ENCODE data around the gene STIM1. TPM values are rescaled to one million over a fixed set of nuclear protein-coding genes. Genes with fewer than 3 reads are reported as not detected.
A peak's percentile ranks its signal among the peaks of the same experiment; 100 is the strongest.
"Not testable (repeated sequence)": the region's sequence is repeated elsewhere in the genome, so short reads cannot be mapped to it uniquely, and the experiment has no call there.

Gene STIM1
- total and polyA plus RNA-seq, 12 donors = 11.9 to 55.7 (median 37.4) TPM

GRCh38 chr11:3860375-3860774 is 4.9 kb downstream of the STIM1 start:
- Histone ChIP-seq H3K27ac (no peak overlapping the region), H3K9me3 (no peaks in the 10 kb centered on the region), H3K27me3 (no peaks in the 10 kb centered on the region), H3K36me3 (no peaks in the 10 kb centered on the region), H3K4me1 (peaks cover 6 to 82% (median 65%) of the 10 kb centered on the region in 9 donors), H3K4me3 (no peak overlapping the region)
- TF ChIP-seq CTCF (IDR thresholded peaks at IDR 0.05) = no peak
- no peak for DNase-seq
- no peak for ATAC-seq
- intact Hi-C loops (cut with DNase I) = loop anchor here in 1 of 10 donors (10.0 kb wide), 1 partner anchor 84 kb away; no protein-coding TSS in a partner anchor
- 95 to 97% methylated on average over 2 of the region's 2 CpGs for WGBS, 2 donors

DNA sequence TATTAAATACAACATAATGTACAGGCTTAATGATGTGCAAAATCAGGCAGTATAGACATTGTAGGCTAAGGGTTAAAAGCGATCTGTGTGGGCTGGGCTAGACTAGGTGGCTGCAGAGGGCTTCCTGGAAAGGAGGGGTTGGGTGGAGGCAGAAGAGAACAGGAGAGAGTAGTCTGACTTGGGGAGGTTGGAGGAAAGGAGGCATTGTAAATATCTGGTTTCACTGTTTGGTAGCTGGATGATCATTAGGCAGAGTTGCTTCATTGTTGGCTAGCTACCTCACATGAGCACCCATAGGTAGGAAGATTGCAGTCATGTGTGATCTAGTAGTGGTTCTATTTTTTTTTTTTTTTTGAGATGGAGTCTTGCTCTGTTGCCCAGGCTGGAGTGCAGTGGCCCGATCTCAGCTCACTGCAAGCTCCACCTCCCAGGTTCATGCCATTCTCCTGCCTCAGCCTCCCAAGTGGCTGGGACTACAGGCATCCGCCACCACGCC is 5.5 kb downstream of the STIM1 start:
- H3K4me3 ChIP-seq, H3K27me3 ChIP-seq, H3K9me3 ChIP-seq, DNase-seq, H3K36me3 ChIP-seq, ATAC-seq: not testable (repeated sequence)
- WGBS, 2 donors = 82 to 91% methylated on average over 4 of the region's 4 CpGs
- intact Hi-C loops (cut with DNase I) = loop anchor here in 1 of 10 donors (10.0 kb wide), 1 partner anchor 84 kb away; no protein-coding TSS in a partner anchor
- peaks cover 12 to 88% (median 71%) of the 10 kb centered on the region in 9 donors for H3K4me1 ChIP-seq
- H3K27ac ChIP-seq = peak overlapping the region in 1 of 10 donors; percentile 18

GRCh38 chr11:3861683-3862082 is 6.2 kb downstream of the STIM1 start:
- Histone ChIP-seq H3K9me3 (no peaks in the 10 kb centered on the region), H3K4me3 (no peak overlapping the region), H3K4me1 (peaks cover 19 to 89% (median 75%) of the 10 kb centered on the region in 9 donors), H3K36me3 (no peaks in the 10 kb centered on the region), H3K27me3 (no peaks in the 10 kb centered on the region), H3K27ac (peak overlapping the region in 2 of 10 donors; percentile 15)
- ATAC-seq (no peak), DNase-seq (no peak)
- intact Hi-C loops (cut with DNase I) = loop anchor here in 1 of 10 donors (10.0 kb wide), 1 partner anchor 83 kb away; no protein-coding TSS in a partner anchor
- no peak for TF ChIP-seq CTCF (IDR thresholded peaks at IDR 0.05)
- WGBS, 2 donors = 34 to 47% methylated on average over 1 of the region's 1 CpG

DNA sequence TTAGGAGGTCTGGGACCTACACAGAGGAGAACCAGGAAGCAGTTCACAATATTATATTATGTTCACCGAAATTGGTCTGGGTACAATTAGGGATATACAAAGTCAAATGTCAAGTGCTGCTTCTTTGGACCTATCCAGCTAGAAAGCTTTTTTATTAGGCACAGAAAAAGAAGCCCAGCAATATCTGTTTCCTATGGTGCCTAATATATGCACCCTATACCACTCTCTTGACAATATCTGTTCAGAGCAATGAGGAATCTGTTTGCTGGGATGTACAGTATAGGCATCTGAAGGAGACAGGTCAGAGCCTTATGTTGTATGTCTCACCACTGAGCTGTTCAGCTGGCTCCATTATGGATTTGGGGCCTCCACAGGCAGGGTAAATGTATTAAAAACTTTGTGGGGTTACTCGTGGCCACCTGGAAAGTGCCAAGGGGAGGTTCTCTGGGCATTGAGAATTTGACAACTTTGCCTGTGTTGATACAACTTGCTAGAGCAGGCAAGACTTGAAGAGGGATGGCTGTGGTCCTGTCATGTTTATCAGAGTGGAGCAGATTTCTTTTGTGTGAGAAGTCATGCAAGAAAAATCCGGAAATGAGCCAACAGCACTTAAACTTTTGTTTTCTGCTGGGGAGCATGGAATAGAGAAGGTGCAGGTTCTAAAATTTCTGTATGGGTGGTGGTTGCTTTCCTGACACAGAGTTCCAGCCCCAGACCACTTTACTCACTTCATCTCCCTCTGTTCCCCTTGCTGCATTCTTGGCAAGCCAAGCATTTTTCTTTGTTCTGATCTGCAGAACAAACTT is 10.1 kb downstream of the STIM1 start:
- Histone ChIP-seq H3K4me1 (peaks cover 24 to 66% (median 59%) of the 10 kb centered on the region in 9 donors), H3K4me3 (peak overlapping the region in 1 of 10 donors; percentile 5), H3K9me3 (no peaks in the 10 kb centered on the region), H3K27me3 (no peaks in the 10 kb centered on the region), H3K27ac (peak overlapping the region in 9 of 10 donors; percentile 9 to 79 (median 68)), H3K36me3 (no peaks in the 10 kb centered on the region)
- TF ChIP-seq CTCF (IDR thresholded peaks at IDR 0.05) = no peak
- intact Hi-C loops (cut with DNase I) = loop anchor here in 1 of 10 donors (10.0 kb wide), 1 partner anchor 79 kb away; no protein-coding TSS in a partner anchor
- WGBS, 2 donors = 41 to 43% methylated on average over 3 of the region's 3 CpGs
- peak in 1 of 2 donors; percentile 16 for DNase-seq
- peak in 3 of 8 donors; percentile 8 to 14 (median 14) for ATAC-seq

Measured in heart right ventricle (tissue), 16 donors.